Neural crest cell (in vitro differentiated cells): Measurements from ENCODE around the gene LRP8. TPM values are rescaled to one million over a fixed set of nuclear protein-coding genes. Genes with fewer than 3 reads are reported as not detected.
A peak's percentile ranks its signal among the peaks of the same experiment; 100 is the strongest.

ENCODE experiments used
- DNase-seq: peaks from one replicate; pipeline ENCODE4 v3.0.0; 2021; ENCODE audit warnings: low read depth, mixed read lengths, low spot score
- H3K27ac Mint-ChIP-seq: one replicate; pipeline ENCODE4 v1.8.0; 2021; ENCODE audit warnings: mild to moderate bottlenecking, mixed read lengths; ENCODE audit not compliant: unreplicated experiment
- H3K27me3 Mint-ChIP-seq: 2 replicates; pipeline ENCODE4 v1.8.0; 2021; ENCODE audit warnings: low read depth, mild to moderate bottlenecking, mixed read lengths
- H3K36me3 Mint-ChIP-seq: 2 replicates; pipeline ENCODE4 v1.8.0; 2021; ENCODE audit warnings: low read depth, mild to moderate bottlenecking, mixed read lengths
- H3K4me1 Mint-ChIP-seq: 2 replicates; pipeline ENCODE4 v1.8.0; 2021; ENCODE audit warnings: mixed read lengths
- H3K4me3 Mint-ChIP-seq: one replicate; pipeline ENCODE4 v1.8.0; 2021; ENCODE audit warnings: mild to moderate bottlenecking, mixed read lengths
- H3K9me3 Mint-ChIP-seq: 2 replicates; pipeline ENCODE4 v1.8.0; 2021; ENCODE audit warnings: mixed read lengths
- CTCF ChIP-seq: fragments of 200-600 bp; sonication (generic); conservative IDR thresholded peaks from 2 replicates; pipeline ENCODE4 v1.5.0; 2021; ENCODE audit warnings: antibody characterized with exemption, mild to moderate bottlenecking
- total RNA-seq: library from RNA; stranded (reverse); gene quantifications from 2 replicates; pipeline ENCODE4 v1.2.1, GENCODE V29; 2021

Gene LRP8
- total RNA-seq, 1 donor from 2014 or later, result 49.7 TPM

GRCh38 chr1:53316766-53317581, 10.9 kb downstream of the LRP8 start:
- Mint-ChIP-seq H3K9me3 (no peaks in the 10 kb centered on the region), H3K27me3 (no peaks in the 10 kb centered on the region), H3K27ac (peak overlapping the region; percentile 62), H3K4me3 (no peak overlapping the region), H3K36me3 (no peaks in the 10 kb centered on the region), H3K4me1 (peaks cover 28% of the 10 kb centered on the region)
- DNase-seq, result no peak
- TF ChIP-seq CTCF, result no peak

DNA sequence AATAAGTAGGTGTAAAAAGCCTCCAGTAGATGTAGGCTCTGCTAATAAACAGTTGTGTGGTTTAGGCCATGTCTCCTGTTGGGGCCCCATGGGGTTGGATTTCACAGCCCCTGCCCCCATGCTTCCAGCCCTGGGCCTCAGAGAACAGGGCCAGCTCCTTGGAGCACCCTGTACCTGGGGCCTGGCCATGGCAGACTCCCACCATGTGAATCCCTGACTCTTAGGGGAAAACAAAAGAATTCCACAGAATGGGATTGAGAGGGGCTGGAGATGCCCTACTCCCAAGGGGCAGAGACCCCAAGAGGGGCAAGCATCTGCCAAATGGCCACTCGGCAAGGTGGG, 11.5 kb downstream of the LRP8 start:
- peaks cover 33% of the 10 kb centered on the region for H3K4me1 Mint-ChIP-seq
- H3K27ac Mint-ChIP-seq, result peak overlapping the region; percentile 62
- no peaks in the 10 kb centered on the region for H3K9me3 Mint-ChIP-seq
- H3K4me3 Mint-ChIP-seq, result no peak overlapping the region
- DNase-seq, result no peak
- no peak for TF ChIP-seq CTCF
- H3K36me3 Mint-ChIP-seq, result no peaks in the 10 kb centered on the region
- H3K27me3 Mint-ChIP-seq, result no peaks in the 10 kb centered on the region

GRCh38 chr1:53315456-53316423, 12.1 kb downstream of the LRP8 start:
- Mint-ChIP-seq H3K9me3 (no peaks in the 10 kb centered on the region), H3K4me3 (no peak overlapping the region), H3K36me3 (no peaks in the 10 kb centered on the region), H3K4me1 (peaks cover 30% of the 10 kb centered on the region), H3K27me3 (no peaks in the 10 kb centered on the region), H3K27ac (peak overlapping the region; percentile 93)
- no peak for DNase-seq
- peak; percentile 20 for TF ChIP-seq CTCF

GRCh38 chr1:53315046-53315445, 12.8 kb downstream of the LRP8 start:
- Mint-ChIP-seq H3K27me3 (no peaks in the 10 kb centered on the region), H3K4me1 (peaks cover 35% of the 10 kb centered on the region), H3K4me3 (no peak overlapping the region), H3K27ac (no peak overlapping the region), H3K36me3 (no peaks in the 10 kb centered on the region), H3K9me3 (no peaks in the 10 kb centered on the region)
- TF ChIP-seq CTCF, result no peak
- no peak for DNase-seq

DNA sequence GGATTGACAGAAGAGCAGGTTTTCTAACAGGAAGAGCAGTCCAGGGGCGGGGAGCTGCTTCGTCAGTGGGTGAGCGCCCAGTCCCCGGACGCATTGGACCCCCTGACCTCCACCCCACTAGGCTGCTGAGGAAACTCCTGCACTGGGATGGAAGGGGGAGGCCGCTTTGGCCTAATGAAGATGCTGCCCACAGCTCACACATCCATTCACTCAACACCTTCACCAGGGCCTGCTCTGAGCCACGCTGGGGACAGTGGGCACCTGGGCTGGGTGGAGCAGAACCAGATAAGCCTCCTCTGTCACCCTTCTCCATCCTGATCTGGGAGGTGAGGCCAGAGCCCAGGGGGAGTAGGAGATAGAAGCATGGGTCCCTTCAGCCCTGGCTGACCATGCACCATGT, 13.3 kb downstream of the LRP8 start:
- Mint-ChIP-seq H3K36me3 (no peaks in the 10 kb centered on the region), H3K27ac (peak overlapping the region; percentile 46)
- TF ChIP-seq CTCF, result no peak

More for the DNA sequence above, 13.3 kb downstream of the LRP8 start:
- no peaks in the 10 kb centered on the region for H3K27me3 Mint-ChIP-seq
- peaks cover 35% of the 10 kb centered on the region for H3K4me1 Mint-ChIP-seq
- H3K9me3 Mint-ChIP-seq, result no peaks in the 10 kb centered on the region
- DNase-seq, result no peak
- H3K4me3 Mint-ChIP-seq, result no peak overlapping the region
